Tibial artery (tissue), 4 donors: ENCODE results near the gene HERC3.

ENCODE experiments used
- DNase-seq, 2 donors: peaks; one replicate each; pipeline ENCODE4 v3.0.0-alpha.2; 2019
- H3K27ac ChIP-seq, 2 donors: fragments of 200-600 bp; sonication (generic) in 1 of 2; 1 replicate in 1 of 2; 2 replicates in 1 of 2; pipeline ENCODE4 v1.5.1; 2018 to 2019; ENCODE audit warnings: mild to moderate bottlenecking in 1 of 2
- H3K27me3 ChIP-seq, 2 donors: fragments of 200-600 bp; sonication (generic) in 1 of 2; one replicate each; pipeline versions ENCODE4 v1.5.1 to v1.6.0; 2016 to 2019
- H3K36me3 ChIP-seq, 3 donors: fragments of 200-600 bp; sonication (generic) in 2 of 3; one replicate each; pipeline ENCODE4 v1.5.1; 2016 to 2019; ENCODE audit warnings: mild to moderate bottlenecking in 2 of 3
- H3K4me1 ChIP-seq, 4 donors: fragments of 200-600 bp; sonication (generic) in 2 of 4; 1 replicate in 3 of 4; 2 replicates in 1 of 4; pipeline ENCODE4 v1.5.1; 2016 to 2019
- H3K4me3 ChIP-seq, 2 donors: fragments of 200-600 bp; sonication (generic) in 1 of 2; 1 replicate in 1 of 2; 2 replicates in 1 of 2; pipeline ENCODE4 v1.5.1; 2018 to 2019; ENCODE audit warnings: mild to moderate bottlenecking in 2 of 2
- H3K9me3 ChIP-seq, 3 donors: fragments of 200-600 bp; sonication (generic) in 1 of 3; one replicate each; pipeline ENCODE4 v1.5.1; 2016 to 2019
- CTCF ChIP-seq, 2 experiments: fragments of 200-600 bp in 1 of 2; fragments of 450-650 bp in 1 of 2; IDR thresholded peaks; one replicate each; pipeline ENCODE4 v1.5.1; 2017 to 2019; ENCODE audit warnings: antibody characterized with exemption in 2 of 2, mild to moderate bottlenecking in 1 of 2, moderate library complexity in 1 of 2
- intact Hi-C: fragments of 100-400 bp; cut with DNase I; formaldehyde crosslinking; loops from one replicate; pipeline ENCODE4 v1.15.0; 2023; ENCODE audit warnings: low total_unique reads

The HERC3 gene

GRCh38 chr4:88750369-88750768, 158.1 kb downstream of the HERC3 start:
- peaks cover 0 to 32% (median 15%) of the 10 kb centered on the region in 4 donors for H3K4me1 ChIP-seq
- no peak overlapping the region for H3K27ac ChIP-seq
- intact Hi-C loops, result no loop called here
- DNase-seq, result no peak
- H3K36me3 ChIP-seq, result peaks cover 37 to 59% (median 39%) of the 10 kb centered on the region in 3 donors
- no peak overlapping the region for H3K4me3 ChIP-seq
- H3K27me3 ChIP-seq, result no peaks in the 10 kb centered on the region
- H3K9me3 ChIP-seq, result no peaks in the 10 kb centered on the region
- no peak for TF ChIP-seq CTCF (IDR thresholded peaks at IDR 0.05)

GRCh38 chr4:88751258-88752075, 159.2 kb downstream of the HERC3 start:
- Histone ChIP-seq H3K9me3 (no peaks in the 10 kb centered on the region), H3K27me3 (no peaks in the 10 kb centered on the region), H3K4me3 (no peak overlapping the region), H3K36me3 (peaks cover 37 to 56% (median 39%) of the 10 kb centered on the region in 3 donors), H3K4me1 (peaks cover 0 to 21% (median 7%) of the 10 kb centered on the region in 4 donors), H3K27ac (no peak overlapping the region)
- TF ChIP-seq CTCF (IDR thresholded peaks at IDR 0.05), result no peak
- intact Hi-C loops, result no loop called here
- DNase-seq, result no peak

GRCh38 chr4:88752076-88752463, 159.8 kb downstream of the HERC3 start:
- Histone ChIP-seq H3K36me3 (peaks cover 34 to 50% (median 36%) of the 10 kb centered on the region in 3 donors), H3K27ac (no peak overlapping the region), H3K4me1 (peaks cover 0 to 24% (median 6%) of the 10 kb centered on the region in 4 donors), H3K4me3 (no peak overlapping the region), H3K9me3 (no peaks in the 10 kb centered on the region), H3K27me3 (no peaks in the 10 kb centered on the region)
- no peak for TF ChIP-seq CTCF (IDR thresholded peaks at IDR 0.05)
- intact Hi-C loops, result no loop called here
- DNase-seq, result no peak

GRCh38 chr4:88752754-88753153, 160.5 kb downstream of the HERC3 start:
- DNase-seq, result no peak

More at GRCh38 chr4:88752754-88753153, 160.5 kb downstream of the HERC3 start:
- no peaks in the 10 kb centered on the region for H3K27me3 ChIP-seq
- H3K4me1 ChIP-seq, result peaks cover 0 to 31% (median 6%) of the 10 kb centered on the region in 4 donors
- no peak for TF ChIP-seq CTCF (IDR thresholded peaks at IDR 0.05)
- intact Hi-C loops, result no loop called here
- H3K4me3 ChIP-seq, result no peak overlapping the region
- no peak overlapping the region for H3K27ac ChIP-seq
- H3K36me3 ChIP-seq, result peaks cover 27 to 43% (median 30%) of the 10 kb centered on the region in 3 donors
- no peaks in the 10 kb centered on the region for H3K9me3 ChIP-seq
